Suprapubic skin (tissue), 4 donors: ENCODE results near the gene PPP1R13B.

Experiments
- CTCF ChIP-seq, 2 donors: fragments of 200-600 bp in 1 of 2; fragments of 450-650 bp in 1 of 2; sonication (generic) in 1 of 2; IDR thresholded peaks; one replicate each; pipeline ENCODE4 v1.5.1; 2016 to 2019; ENCODE audit warnings: antibody characterized with exemption in 2 of 2, mild to moderate bottlenecking in 1 of 2, moderate library complexity in 1 of 2
- EP300 ChIP-seq: sonication (generic); formaldehyde crosslinking; IDR thresholded peaks from one replicate; pipeline ENCODE4 v1.6.1; 2017; ENCODE audit warnings: antibody characterized with exemption
- POLR2A ChIP-seq, 2 donors: fragments of 450-650 bp; IDR thresholded peaks; one replicate each; pipeline ENCODE4 v1.6.1; 2017; ENCODE audit warnings: antibody characterized with exemption in 2 of 2, mild to moderate bottlenecking in 2 of 2, moderate library complexity in 2 of 2
- POLR2AphosphoS5 ChIP-seq, 3 donors: sonication (generic); formaldehyde crosslinking; IDR thresholded peaks; one replicate each; pipeline ENCODE4 v1.6.1; 2017; ENCODE audit warnings: antibody characterized with exemption in 3 of 3

- TF ChIP-seq CTCF (IDR thresholded peaks at IDR 0.05) (no peak), POLR2A (IDR thresholded peaks at IDR 0.05) (no peak), EP300 (no peak), POLR2AphosphoS5 (IDR thresholded peaks at IDR 0.05) (no peak)
Observed at GRCh38 chr14:103889313-103890051, 42.1 kb upstream of the PPP1R13B start.
